ENCODE results near the gene KRTAP3-3.
"Not testable (repeated sequence)": the region's sequence is repeated elsewhere in the genome, so short reads cannot be mapped to it uniquely, and the experiment has no call there.

KRTAP3-3 gene

DNA sequence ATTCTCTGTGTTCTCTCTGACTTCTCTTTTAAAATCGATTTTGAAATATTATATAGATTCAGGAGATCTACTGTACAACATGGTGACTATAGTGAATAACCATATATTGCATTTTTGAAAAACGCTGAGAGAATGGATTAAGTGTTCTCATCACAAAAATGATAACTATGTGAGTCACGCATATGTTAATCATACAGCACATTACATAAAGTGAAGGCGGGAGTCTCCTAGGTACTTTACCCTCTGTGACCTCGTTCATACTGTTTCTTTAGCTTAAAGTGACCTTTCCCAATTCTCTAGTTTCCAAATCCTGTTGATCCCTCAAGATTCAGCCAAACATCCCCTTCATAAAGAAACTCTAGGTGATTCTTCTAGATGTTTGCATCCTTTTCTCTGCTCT is 8.8 kb upstream of the KRTAP3-3 start:
- no peak overlapping the region for H3K4me3 ChIP-seq (ENCODE audit: low read depth, low read length)
- no peak for DNase-seq (ENCODE audit: low read depth)
- TF ChIP-seq CTCF (IDR thresholded peaks at IDR 0.05; ENCODE audit: low read depth, low read length) (no peak), MYC (IDR thresholded peaks at IDR 0.05; ENCODE audit: low read depth, low read length) (no peak), POLR2A (IDR thresholded peaks at IDR 0.05; ENCODE audit: extremely low read depth, insufficient read length) (no peak), MAX (IDR thresholded peaks at IDR 0.05; ENCODE audit: low read depth, low read length) (no peak)

DNA sequence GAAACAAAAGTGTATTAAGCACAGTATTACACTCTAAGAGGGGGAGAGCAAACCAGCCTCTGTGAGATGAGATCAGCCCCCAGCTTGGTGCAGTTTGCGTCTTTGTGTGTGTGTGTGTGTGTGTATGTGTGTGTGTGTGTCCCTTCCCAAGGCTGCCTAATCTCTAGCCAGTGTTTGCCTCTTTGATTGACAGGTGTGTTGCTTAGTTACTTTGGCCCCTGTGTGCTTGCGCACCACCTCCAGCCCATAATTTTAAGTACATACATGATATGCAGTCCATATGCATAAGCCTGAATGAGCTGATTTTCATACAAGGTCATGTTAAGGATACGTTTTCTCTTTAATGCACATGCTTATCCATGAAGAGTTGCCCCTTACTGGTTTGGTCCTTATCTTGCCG is 7.8 kb upstream of the KRTAP3-3 start:
- no peak for TF ChIP-seq CTCF (IDR thresholded peaks at IDR 0.05; ENCODE audit: low read depth, low read length)
- no peak for TF ChIP-seq POLR2A (IDR thresholded peaks at IDR 0.05; ENCODE audit: extremely low read depth, insufficient read length)
- TF ChIP-seq MAX (IDR thresholded peaks at IDR 0.05; ENCODE audit: low read depth, low read length): no peak
- TF ChIP-seq MYC (IDR thresholded peaks at IDR 0.05; ENCODE audit: low read depth, low read length): no peak
- no peak overlapping the region for H3K4me3 ChIP-seq (ENCODE audit: low read depth, low read length)
- DNase-seq (ENCODE audit: low read depth): no peak

DNA sequence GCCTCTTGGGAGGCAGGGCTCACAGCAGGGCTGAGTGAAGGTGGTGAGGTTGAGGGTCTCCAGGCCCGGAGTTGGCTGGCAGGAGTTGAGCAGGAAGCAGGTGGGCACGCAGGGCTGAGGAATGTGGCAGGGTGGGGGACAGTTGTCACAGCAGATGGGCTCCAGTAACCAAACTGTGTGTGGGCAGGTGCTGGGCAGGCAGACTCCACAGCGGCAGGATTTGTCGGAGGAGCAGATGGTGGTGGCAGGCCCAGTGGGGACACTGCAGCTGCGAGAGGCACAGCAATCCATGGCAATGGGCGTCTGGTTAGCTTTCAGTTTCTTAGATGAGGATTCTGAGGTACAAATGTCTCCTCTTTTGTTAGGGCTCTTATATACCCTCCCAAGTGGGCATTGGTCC is 5.6 kb upstream of the KRTAP3-3 start, which contains the start of gene KRTAP3-2:
Gene KRTAP3-2 (minus strand): TSS at position 344 of the 400 bp plus-strand sequence. CDS start 53 bp downstream, at position 291.
- H3K4me3 ChIP-seq (ENCODE audit: low read depth, low read length); DNase-seq (ENCODE audit: low read depth): not testable (repeated sequence)

- no peak overlapping the region for H3K4me3 ChIP-seq (ENCODE audit: low read depth, low read length)
- TF ChIP-seq MAX (IDR thresholded peaks at IDR 0.05; ENCODE audit: low read depth, low read length) (no peak), MYC (IDR thresholded peaks at IDR 0.05; ENCODE audit: low read depth, low read length) (no peak), CTCF (IDR thresholded peaks at IDR 0.05; ENCODE audit: low read depth, low read length) (no peak), POLR2A (IDR thresholded peaks at IDR 0.05; ENCODE audit: extremely low read depth, insufficient read length) (no peak)
- DNase-seq (ENCODE audit: low read depth): no peak
Observed at GRCh38 chr17:40997361-40997760, 3.4 kb upstream of the KRTAP3-3 start.

DNA sequence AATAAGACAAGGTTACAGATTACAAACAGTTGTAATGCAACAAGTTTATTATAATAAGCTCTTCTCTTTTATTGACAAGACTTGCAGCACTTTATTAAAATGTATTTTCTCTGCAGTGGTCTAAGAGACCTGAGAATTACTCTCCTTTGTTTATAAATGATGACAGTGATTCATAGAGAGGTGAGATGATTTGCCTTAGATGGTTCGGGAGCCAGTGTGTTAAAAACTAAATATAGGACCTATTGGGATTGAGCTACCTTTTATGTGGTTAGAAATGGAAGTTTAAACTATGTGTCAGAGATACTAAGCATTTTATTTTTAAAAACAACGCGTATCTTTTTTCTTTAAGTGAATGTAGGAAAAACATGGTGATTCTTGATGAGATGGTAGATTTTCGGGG is 2.9 kb upstream of the KRTAP3-3 start:
- no peak for DNase-seq (ENCODE audit: low read depth)
- no peak overlapping the region for H3K4me3 ChIP-seq (ENCODE audit: low read depth, low read length)
- no peak for TF ChIP-seq MYC (IDR thresholded peaks at IDR 0.05; ENCODE audit: low read depth, low read length)
- TF ChIP-seq POLR2A (IDR thresholded peaks at IDR 0.05; ENCODE audit: extremely low read depth, insufficient read length): no peak
- no peak for TF ChIP-seq MAX (IDR thresholded peaks at IDR 0.05; ENCODE audit: low read depth, low read length)
- TF ChIP-seq CTCF (IDR thresholded peaks at IDR 0.05; ENCODE audit: low read depth, low read length): no peak

DNA sequence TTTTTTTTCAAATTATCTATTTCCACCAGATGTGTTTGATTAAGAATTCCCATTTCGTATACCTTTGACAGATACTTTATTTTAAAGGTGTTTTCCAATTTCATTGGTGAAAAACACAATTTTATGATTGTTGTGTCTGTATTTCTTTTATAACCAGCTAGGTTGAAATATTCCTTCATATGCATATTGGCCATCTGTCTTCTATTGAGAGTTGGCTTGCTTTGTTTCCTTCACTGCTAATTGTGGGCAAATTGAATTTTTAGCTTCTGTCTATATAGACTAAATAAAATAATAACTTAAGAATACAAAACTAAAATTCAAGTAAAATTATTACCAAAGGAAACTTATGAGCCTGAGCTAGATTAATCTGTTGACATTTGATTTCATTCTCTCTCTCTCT is 1.2 kb upstream of the KRTAP3-3 start:
- TF ChIP-seq MAX (IDR thresholded peaks at IDR 0.05; ENCODE audit: low read depth, low read length): no peak
- no peak for TF ChIP-seq CTCF (IDR thresholded peaks at IDR 0.05; ENCODE audit: low read depth, low read length)
- TF ChIP-seq MYC (IDR thresholded peaks at IDR 0.05; ENCODE audit: low read depth, low read length): no peak
- TF ChIP-seq POLR2A (IDR thresholded peaks at IDR 0.05; ENCODE audit: extremely low read depth, insufficient read length): no peak
- DNase-seq (ENCODE audit: low read depth): no peak

More for the DNA sequence above, 1.2 kb upstream of the KRTAP3-3 start:
- H3K4me3 ChIP-seq (ENCODE audit: low read depth, low read length): no peak overlapping the region

Data from NB4 (cell line).